Heart right ventricle (tissue), 16 donors: ENCODE measurements around the gene IGF1R. TPM values are rescaled to one million over a fixed set of nuclear protein-coding genes. Genes with fewer than 3 reads are reported as not detected.
A peak's percentile ranks its signal among the peaks of the same experiment; 100 is the strongest.

Experiments
- ATAC-seq, 8 donors: fragments of 200-7000 bp; cut with Tn5 transposase; one replicate each; pipeline ENCODE4 v1.9.1; 2020; ENCODE audit warnings: mild to moderate bottlenecking in 8 of 8, moderate library complexity in 8 of 8, moderate number of reproducible peaks in 1 of 8
- DNase-seq, 2 donors: peaks; one replicate each; pipeline ENCODE4 v3.0.0-alpha.2; 2020
- H3K27ac ChIP-seq, 10 donors: fragments of 200-600 bp; sonication (generic) in 2 of 10; one replicate each; pipeline versions ENCODE4 v1.5.0 to v1.8.0; 2020 to 2022; ENCODE audit warnings: mild to moderate bottlenecking in 3 of 10
- H3K27me3 ChIP-seq, 7 donors: fragments of 200-600 bp; one replicate each; pipeline ENCODE4 v1.8.0; 2021 to 2022; ENCODE audit warnings: mild to moderate bottlenecking in 2 of 7
- H3K36me3 ChIP-seq, 9 donors: fragments of 200-600 bp; sonication (generic) in 1 of 9; one replicate each; pipeline versions ENCODE4 v1.5.0 to v1.8.0; 2020 to 2022; ENCODE audit warnings: mild to moderate bottlenecking in 2 of 9
- H3K4me1 ChIP-seq, 9 donors: fragments of 200-600 bp; sonication (generic) in 1 of 9; one replicate each; pipeline versions ENCODE4 v1.5.0 to v1.8.0; 2020 to 2022; ENCODE audit warnings: mild to moderate bottlenecking in 4 of 9
- H3K4me3 ChIP-seq, 10 donors: fragments of 200-600 bp; sonication (generic) in 2 of 10; one replicate each; pipeline versions ENCODE4 v1.5.0 to v1.8.0; 2020 to 2022; ENCODE audit warnings: mild to moderate bottlenecking in 7 of 10, moderate library complexity in 2 of 10
- H3K9me3 ChIP-seq, 11 donors: fragments of 200-600 bp in 10 of 11; sonication (generic) in 2 of 11; one replicate each; pipeline versions ENCODE4 v1.5.0 to v1.8.0; 2013 to 2022; ENCODE audit warnings: mild to moderate bottlenecking in 2 of 11, control low read depth in 1 of 11, moderate library complexity in 1 of 11
- CTCF ChIP-seq, 9 donors: fragments of 200-600 bp; sonication (generic) in 2 of 9; IDR thresholded peaks; one replicate each; pipeline versions ENCODE4 v1.5.0 to v1.8.0; 2021 to 2022; ENCODE audit warnings: antibody characterized with exemption in 9 of 9, mild to moderate bottlenecking in 5 of 9, moderate library complexity in 1 of 9
- WGBS, 2 donors: extraction: QIAGEN DNeasy Blood & Tissue Kit; methylation state at CpG; one replicate each; pipeline ENCODE4 v1.1.7; 2013; ENCODE audit warnings: inconsistent platforms in 1 of 2; 5-methylcytosine and 5-hydroxymethylcytosine counted together
- intact Hi-C, 10 donors: fragments of 100-400 bp; cut with DNase I; formaldehyde crosslinking; loops; one replicate each; pipeline versions ENCODE4 v1.11.1 to v1.14.2; 2022
- polyA plus RNA-seq, 2 donors: library from polyadenylated mRNA; stranded (reverse); fragments of 200-250 nt; gene quantifications; one replicate each; pipeline ENCODE4 v1.2.3, GENCODE V29; 2013
- total RNA-seq, 10 donors: library from RNA; stranded (reverse); fragmentation: NEBNext Ultra II Directional in 3 of 10; extraction: Animal tissue kit (Norgen Biotek cat#: 25700) in 3 of 10; gene quantifications; one replicate each; pipeline versions ENCODE4 v1.2.1 to v1.2.4, GENCODE V29; 2021 to 2023
- donor health status: Arrhythmogenic right ventricular cardiomyopathy.
- donor health status: ischemic (EF 13 %, LVEDD 7.1; RV severe dilation, severe dysfunction).
- donor health status: healthy with polysubstance abuse.
- donor health status: DM: no; HTN: yes; CAD: no.
- donor health status: DM: no; HTN: no; CAD: no.
- donor health status: ischemic (EF 25% LVEDD 6.9; RV normal size, moderate dysfunction).
- donor health status: ischemic (EF 25% LVEDD 5.7; RV mildly dilated, moderate dysfunction).
- donor health status: healthy.
- donor health status: DM: yes; HTN: yes; CAD: no.
- donor health status: Ischemic cardiomyopathy.
- donor health status: ischemic (EF 35%, LVEDD 5.7; RV mildly dilated, moderate dysfunction).
- donor health status: nonischemic (EF 11% LVEDD 7.7; RV severe dilation, severe dysfunction).
- donor health status: DM: yes; HTN: yes; CAD: no.
- donor health status: PGD.
- donor health status: ischemic (EF 29% LVEDD 5.4; RV normal size, mild dysfunction).
- donor health status: nonischemic (EF 23%, LVEDD 6.1; RV moderate dilation, normal function).

IGF1R gene
- total and polyA plus RNA-seq, 12 donors, result 3.4 to 88.2 (median 45.9) TPM

GRCh38 chr15:98720577-98721565, 72.5 kb downstream of the IGF1R start:
- ATAC-seq, result no peak
- 94% methylated on average over 11 of the region's 11 CpGs for WGBS, 2 donors
- intact Hi-C loops, result loop anchor here in 1 of 10 donors (10.0 kb wide), 1 partner anchor 46 kb away; no protein-coding TSS in a partner anchor
- no peaks in the 10 kb centered on the region for H3K9me3 ChIP-seq
- H3K4me3 ChIP-seq, result no peak overlapping the region
- peaks cover 15 to 97% (median 63%) of the 10 kb centered on the region in 9 donors for H3K4me1 ChIP-seq
- DNase-seq, result no peak
- TF ChIP-seq CTCF (IDR thresholded peaks at IDR 0.05), result no peak
- no peaks in the 10 kb centered on the region for H3K27me3 ChIP-seq
- H3K36me3 ChIP-seq, result no peaks in the 10 kb centered on the region
- peak overlapping the region in 4 of 10 donors; percentile 23 to 96 (median 76) for H3K27ac ChIP-seq

DNA sequence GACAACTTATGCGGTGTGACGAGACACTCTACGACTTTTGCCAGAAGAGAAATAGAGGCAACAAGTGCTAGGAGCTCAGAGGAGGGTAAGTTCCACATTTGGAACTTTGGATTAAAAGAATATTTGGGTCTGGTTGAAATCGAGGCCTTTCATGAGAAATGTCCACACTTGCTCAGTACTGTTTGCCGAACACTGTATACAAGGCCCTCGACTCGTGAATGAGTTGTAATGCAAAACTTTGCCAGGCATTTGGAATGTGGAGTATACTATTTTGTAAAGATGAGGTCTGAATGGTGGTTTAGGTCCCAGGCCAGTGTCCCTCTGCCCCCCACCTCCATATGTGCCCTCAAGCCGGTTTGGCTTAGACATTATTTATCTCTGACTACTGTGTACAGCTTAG, 73.9 kb downstream of the IGF1R start:
- H3K36me3 ChIP-seq, result no peaks in the 10 kb centered on the region
- ATAC-seq (no peak), DNase-seq (no peak)
- WGBS, 2 donors, result 68 to 79% methylated on average over 8 of the region's 8 CpGs
- H3K27me3 ChIP-seq, result no peaks in the 10 kb centered on the region
- no peak for TF ChIP-seq CTCF (IDR thresholded peaks at IDR 0.05)
- peak overlapping the region in 8 of 10 donors; percentile 2 to 96 (median 44) for H3K27ac ChIP-seq
- H3K4me1 ChIP-seq, result peaks cover 16 to 97% (median 69%) of the 10 kb centered on the region in 9 donors
- H3K4me3 ChIP-seq, result no peak overlapping the region
- intact Hi-C loops, result loop anchor here in 1 of 10 donors (10.0 kb wide), 1 partner anchor 47 kb away; no protein-coding TSS in a partner anchor
- no peaks in the 10 kb centered on the region for H3K9me3 ChIP-seq

GRCh38 chr15:98722645-98723044, 74.3 kb downstream of the IGF1R start:
- WGBS, 2 donors, result 88% methylated on average over 3 of the region's 3 CpGs

More at GRCh38 chr15:98722645-98723044, 74.3 kb downstream of the IGF1R start:
- intact Hi-C loops, result loop anchor here in 1 of 10 donors (10.0 kb wide), 1 partner anchor 48 kb away; no protein-coding TSS in a partner anchor
- no peak for DNase-seq
- TF ChIP-seq CTCF (IDR thresholded peaks at IDR 0.05), result no peak
- H3K36me3 ChIP-seq, result no peaks in the 10 kb centered on the region
- no peaks in the 10 kb centered on the region for H3K27me3 ChIP-seq
- peaks cover 18 to 98% (median 71%) of the 10 kb centered on the region in 9 donors for H3K4me1 ChIP-seq
- H3K4me3 ChIP-seq, result no peak overlapping the region
- H3K9me3 ChIP-seq, result no peaks in the 10 kb centered on the region
- H3K27ac ChIP-seq, result peak overlapping the region in 8 of 10 donors; percentile 2 to 96 (median 44)
- ATAC-seq, result no peak
